GM18499 (cell line): ENCODE measurements around the gene MYH9.
"Not testable (repeated sequence)": the region's sequence is repeated elsewhere in the genome, so short reads cannot be mapped to it uniquely, and the experiment has no call there.

Experiments used
- ATAC-seq: cut with Tn5 transposase; IDR thresholded peaks from one replicate; pipeline ENCODE4 v1.9.1; 2021; ENCODE audit warnings: moderate number of reproducible peaks; ENCODE audit not compliant: insufficient read depth, unreplicated experiment

The MYH9 gene

GRCh38 chr22:36285017-36285416, 102.8 kb downstream of the MYH9 start:
- ATAC-seq: no peak

GRCh38 chr22:36284171-36284571, 103.6 kb downstream of the MYH9 start:
- ATAC-seq: no peak

GRCh38 chr22:36282328-36282831, 105.4 kb downstream of the MYH9 start:
- ATAC-seq: no peak

GRCh38 chr22:36281781-36282327, 105.9 kb downstream of the MYH9 start:
- ATAC-seq: no peak

GRCh38 chr22:36280379-36280778, 107.4 kb downstream of the MYH9 start:
- ATAC-seq: no peak

- no peak for ATAC-seq
These were observed 108.5 kb downstream of the MYH9 start for GRCh38 chr22:36279219-36279666.

- no peak for ATAC-seq
These were observed 110.1 kb downstream of the MYH9 start for GRCh38 chr22:36277482-36278291.

- ATAC-seq: no peak
These were observed 113.2 kb downstream of the MYH9 start for GRCh38 chr22:36274531-36274930.

GRCh38 chr22:36271951-36272350, 115.8 kb downstream of the MYH9 start:
- ATAC-seq: not testable (repeated sequence)

- not testable (repeated sequence) for ATAC-seq
These were observed 116.5 kb downstream of the MYH9 start for GRCh38 chr22:36271231-36271630.

- ATAC-seq: no peak
These were observed 119.8 kb downstream of the MYH9 start for GRCh38 chr22:36267896-36268485.

GRCh38 chr22:36267058-36267457, 120.7 kb downstream of the MYH9 start:
- ATAC-seq: no peak

- ATAC-seq: not testable (repeated sequence)
These were observed 123.7 kb downstream of the MYH9 start for GRCh38 chr22:36263886-36264664.

GRCh38 chr22:36263216-36263673, 124.5 kb downstream of the MYH9 start:
- not testable (repeated sequence) for ATAC-seq

GRCh38 chr22:36262307-36262706, 125.5 kb downstream of the MYH9 start:
- not testable (repeated sequence) for ATAC-seq

- not testable (repeated sequence) for ATAC-seq
These were observed 126.1 kb downstream of the MYH9 start for GRCh38 chr22:36261675-36262074.

- no peak for ATAC-seq
These were observed 128.0 kb downstream of the MYH9 start for GRCh38 chr22:36259615-36260300.

- no peak for ATAC-seq
These were observed 128.8 kb downstream of the MYH9 start for GRCh38 chr22:36258701-36259614.
